Measurements from ENCODE around the gene UNCX.
"Not testable (repeated sequence)": the region's sequence is repeated elsewhere in the genome, so short reads cannot be mapped to it uniquely, and the experiment has no call there.

UNCX gene

DNA sequence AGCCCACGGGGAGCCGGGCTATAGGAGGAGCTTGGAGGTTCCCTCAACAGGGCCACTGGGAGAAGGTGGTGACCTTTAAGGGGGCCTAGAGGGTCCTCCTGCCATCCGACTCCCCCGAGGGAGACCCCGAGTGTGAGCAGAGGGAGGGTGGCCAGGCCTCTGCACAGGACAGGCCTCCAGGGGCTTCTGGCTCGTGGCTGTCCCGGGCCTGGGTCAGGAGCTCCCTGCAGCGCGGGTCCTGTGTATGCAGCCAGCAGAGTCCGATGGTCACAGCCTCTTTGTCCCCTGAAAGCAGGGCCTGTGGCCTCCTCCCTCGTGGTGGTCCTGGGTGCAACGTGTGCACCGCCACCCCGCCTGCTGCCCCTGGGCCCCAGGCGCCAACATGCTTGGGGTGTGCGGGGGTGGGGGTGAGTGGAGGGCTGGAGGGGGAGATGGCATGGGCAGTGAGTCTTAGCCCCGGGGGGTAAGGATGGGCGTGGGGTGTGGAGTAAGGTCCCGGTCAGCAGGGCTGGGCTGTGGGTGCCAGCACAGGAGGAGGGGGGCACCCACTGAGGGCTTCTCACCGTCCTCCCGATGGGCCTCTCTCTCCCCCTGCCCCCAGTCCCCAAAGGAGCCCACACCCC lies 27.1 kb downstream of the UNCX start:
- no peak for DNase-seq

DNA sequence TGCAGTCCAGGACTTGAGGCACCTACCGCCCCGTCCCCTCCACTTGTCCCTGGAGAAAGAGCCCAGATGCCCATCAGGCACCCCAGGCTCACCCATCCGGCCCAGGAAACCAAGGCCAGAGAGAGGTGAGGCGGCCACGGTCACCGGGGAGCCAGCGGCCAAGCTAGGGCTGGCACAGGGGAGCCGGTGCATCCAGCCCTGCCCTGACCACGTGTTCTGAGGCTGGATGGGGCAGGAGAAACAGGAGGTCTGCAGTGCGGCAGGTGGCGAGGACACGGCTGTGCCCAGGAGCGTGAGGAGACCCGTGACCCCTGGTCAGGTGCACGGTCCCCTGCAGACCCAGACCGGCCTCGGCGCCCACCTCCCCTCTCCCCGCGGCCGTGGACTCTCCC lies 27.6 kb downstream of the UNCX start:
- no peak for DNase-seq

DNA sequence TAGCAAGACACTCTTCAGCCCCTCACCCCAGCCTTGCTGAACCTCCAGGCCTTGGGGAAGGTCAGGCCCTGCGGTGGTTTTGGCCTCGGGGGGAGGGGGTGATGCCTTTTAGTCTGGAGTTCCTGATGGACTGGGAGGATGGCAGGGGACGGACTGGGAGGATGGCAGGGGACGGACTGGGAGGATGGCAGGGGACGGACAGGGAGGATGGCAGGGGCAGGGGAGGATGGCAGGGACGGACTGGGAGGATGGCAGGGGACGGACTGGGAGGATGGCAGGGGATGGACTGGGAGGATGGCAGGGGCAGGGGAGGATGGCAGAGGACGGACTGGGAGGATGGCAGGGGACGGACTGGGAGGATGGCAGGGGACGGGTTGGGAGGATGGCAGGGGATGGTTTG lies 28.4 kb downstream of the UNCX start:
- not testable (repeated sequence) for DNase-seq

DNA sequence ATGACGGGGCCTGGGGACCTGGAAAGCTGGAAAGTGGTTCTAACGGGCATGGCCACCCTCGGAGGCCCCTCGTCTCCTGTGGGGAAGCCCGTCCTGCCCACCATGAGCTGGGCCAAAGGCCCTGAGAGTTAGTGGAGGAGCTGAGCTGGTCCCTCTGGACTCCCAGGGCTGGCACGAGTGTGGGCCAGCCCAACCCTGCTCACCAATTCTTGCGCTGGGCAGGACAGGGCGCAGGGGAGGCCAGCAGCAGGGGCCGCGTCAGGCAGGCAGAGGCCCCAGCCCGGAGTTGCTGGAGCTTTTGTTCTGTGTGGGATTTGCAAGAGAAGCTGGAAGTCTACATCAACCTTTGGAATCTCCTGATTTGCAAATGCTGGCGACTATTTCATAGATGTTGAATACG lies 29.8 kb downstream of the UNCX start:
- no peak for DNase-seq

DNA sequence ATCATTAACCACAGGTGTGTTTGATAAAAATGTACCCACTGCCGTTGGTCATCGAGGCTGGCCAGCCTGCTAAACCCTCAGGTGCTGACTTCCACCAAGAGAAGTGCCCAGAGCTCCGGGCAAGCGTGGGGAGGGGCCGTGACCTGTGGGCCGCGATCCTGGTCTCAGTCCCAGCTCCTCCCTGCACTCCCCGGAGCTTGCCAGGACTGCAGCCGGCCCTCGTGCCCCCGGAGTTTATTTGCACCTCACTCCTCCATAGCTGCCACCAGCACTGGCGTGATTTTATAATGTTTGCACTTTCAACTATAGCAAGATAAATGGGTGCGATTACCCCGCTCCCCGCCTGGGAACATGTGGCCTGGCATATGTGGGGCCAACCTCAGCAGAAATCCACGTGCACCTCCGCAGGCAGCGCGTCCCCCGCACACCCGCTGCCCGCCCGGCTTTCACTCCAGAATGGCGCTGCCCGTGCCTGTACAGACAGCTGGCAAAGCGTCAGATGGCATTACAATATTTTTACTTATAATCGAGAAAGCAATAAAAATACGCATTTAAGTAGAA lies 30.8 kb downstream of the UNCX start:
- no peak for DNase-seq

DNA sequence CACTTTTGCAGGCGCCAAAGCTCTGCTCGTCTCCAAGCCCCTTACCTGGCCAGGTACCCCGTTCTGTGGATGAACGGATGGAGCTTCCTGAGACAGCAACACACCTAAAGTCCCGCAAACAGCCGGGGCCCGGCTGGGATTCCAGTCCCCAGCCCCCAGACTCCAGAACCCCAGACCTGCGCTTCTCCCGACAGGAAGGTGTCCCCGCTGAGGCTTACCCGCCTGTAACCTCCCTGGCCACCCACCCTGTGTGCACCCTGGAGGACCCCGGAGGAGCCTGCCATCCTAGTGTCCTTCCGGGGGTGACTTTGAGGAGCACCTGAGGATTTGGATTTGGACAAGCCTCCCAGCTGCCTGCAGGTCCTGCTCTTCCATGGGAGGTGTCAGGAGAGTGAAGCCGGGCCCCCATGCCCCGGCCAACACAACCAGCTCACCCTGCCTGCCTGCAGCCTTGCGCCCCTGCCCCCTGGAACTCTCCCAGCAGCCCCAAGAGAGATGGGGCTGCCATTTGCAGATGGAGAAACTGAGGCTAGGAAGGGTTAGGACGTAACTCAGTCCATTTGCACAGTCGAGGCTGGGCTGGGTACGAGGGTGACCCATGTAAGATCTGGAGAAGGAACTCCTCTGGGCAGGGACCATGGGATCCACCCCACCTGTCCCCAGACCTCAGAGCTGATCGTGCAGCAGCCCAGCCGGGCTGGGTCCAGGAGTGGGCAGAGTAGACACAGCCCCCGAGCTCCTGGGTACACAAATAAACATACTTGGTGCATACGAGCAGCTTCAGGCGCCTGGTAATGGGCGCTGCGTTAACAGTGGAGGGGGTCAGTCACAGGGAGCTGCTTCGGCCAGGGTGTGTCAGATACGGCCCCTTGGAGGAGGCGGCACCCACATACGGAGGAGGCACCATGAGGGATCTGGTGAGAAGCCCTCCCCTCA lies 31.9 kb downstream of the UNCX start:
- DNase-seq, result no peak

DNA sequence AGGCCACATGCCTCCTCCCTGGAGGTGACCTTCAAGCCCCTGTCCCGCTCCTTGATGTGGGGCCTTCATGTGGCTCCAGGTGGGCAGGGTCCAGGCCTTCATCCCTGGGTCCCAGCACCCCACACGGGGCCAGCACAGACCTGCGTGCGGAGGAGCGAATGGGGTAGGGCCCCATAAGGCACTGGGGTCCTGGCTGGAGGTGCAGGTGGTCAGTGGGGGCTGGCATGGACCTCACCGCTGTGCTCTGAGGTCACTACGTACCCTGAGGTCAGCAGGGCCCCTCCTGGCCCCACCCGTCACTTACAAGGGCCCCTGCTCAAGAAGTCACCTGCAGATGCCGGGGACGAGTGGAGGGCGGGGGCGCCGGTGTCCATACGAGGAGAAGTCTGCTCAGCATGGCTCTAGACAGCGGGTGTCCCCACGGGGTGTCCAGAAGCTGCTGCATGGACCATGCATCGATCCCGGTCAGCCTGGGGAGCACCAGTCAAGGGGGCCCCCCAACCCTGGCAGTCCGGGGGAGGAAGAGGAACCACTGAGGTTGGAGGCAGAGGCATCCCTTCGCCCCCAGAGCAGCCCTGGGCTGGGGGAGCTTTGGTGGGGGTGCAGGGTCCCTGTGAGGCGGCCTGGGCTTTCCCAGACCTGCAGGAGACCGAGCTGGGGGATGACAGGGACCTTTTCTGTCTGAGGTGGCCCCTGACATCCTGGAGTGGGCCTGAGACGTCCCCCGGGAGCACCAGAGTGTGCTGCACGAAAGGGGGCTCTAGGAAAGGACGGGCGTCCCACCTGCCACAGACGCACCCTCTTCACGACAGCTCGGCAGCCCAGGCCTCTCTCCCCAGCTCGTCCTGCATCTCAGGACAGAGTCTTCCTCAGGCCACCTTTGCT lies 34.6 kb downstream of the UNCX start:
- no peak for DNase-seq

DNA sequence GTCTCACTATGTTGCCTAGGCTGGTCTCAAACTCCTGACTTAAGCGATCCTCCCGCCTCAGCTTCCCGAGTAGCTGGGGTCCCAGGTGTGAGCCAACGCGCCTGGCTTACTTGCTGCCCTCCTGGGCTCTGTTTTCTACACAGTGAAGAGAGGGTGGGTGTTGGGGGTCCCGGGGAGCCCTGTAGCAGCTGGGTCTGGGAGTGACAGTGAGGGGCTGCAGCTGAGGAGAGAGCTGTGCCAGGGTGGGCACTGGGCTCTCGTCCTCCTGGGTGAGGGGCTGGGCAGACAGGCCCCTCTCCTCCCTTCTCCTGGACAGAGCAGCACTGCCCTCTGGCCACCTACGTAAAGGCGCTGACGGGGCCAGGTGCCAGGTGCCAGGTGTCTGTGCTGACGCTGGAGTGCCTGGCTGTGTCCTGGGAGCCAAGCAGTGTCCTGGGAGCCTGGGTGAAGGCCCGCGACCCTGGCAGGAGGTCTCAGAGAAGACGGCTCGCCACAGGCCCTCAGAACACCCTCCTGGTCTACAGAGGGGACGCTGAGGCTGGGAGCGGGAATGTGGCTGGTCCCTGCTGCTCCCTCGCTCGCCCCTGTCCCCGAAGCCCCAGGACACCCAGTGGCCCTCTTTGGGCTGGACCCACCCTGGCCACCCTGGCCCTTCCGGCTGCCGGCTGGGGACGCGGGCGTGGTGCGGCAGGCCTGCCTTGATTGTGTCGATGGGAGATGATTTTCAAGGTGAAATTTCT lies 35.6 kb downstream of the UNCX start:
- DNase-seq, result no peak

DNA sequence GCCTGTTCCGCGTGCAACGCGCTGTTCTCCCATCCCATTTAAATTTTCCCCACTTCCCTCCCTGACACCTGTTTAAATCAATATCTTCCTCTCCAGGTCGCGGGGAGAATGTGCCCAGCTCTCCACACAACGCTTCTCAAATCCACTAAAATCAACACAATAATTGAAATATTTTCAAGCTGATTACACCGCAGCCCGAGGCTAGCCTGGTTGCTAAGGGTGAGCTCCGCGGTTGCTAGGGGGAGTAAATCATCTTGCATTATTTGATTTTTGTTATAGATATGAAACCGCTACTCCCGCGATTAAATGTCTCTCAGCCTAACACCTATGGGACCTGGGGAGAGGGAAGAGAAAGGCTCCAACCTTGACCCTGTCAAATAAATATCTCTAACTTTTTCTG lies 36.2 kb downstream of the UNCX start:
- DNase-seq, result no peak

DNA sequence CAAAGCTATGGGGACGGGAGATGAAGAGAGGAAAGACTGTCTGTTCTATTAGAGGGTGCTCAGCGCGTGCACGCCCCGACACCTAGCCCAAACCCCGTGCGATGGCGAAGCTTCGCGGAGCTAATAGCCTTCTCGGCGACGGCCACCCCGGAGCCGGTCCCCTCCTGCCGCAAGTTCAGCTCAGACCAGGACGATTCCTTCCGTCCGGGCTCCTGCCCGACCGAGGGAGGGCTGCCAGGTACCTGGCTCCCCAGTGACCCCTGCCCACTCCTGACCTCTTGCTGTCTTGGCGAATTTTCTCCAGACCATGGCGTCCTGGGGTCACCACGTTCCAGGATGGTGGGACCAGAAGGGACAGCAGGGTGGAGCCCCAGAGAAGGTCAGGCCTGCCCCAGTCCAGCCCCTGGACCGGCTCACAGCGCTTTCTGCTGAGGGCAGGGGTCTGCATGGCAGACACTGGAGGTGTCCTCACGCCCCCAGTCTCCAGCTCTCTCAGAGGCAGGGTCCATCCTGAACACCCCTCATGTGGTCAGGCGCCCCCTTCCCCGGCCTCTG lies 36.7 kb downstream of the UNCX start:
- DNase-seq, result no peak

DNA sequence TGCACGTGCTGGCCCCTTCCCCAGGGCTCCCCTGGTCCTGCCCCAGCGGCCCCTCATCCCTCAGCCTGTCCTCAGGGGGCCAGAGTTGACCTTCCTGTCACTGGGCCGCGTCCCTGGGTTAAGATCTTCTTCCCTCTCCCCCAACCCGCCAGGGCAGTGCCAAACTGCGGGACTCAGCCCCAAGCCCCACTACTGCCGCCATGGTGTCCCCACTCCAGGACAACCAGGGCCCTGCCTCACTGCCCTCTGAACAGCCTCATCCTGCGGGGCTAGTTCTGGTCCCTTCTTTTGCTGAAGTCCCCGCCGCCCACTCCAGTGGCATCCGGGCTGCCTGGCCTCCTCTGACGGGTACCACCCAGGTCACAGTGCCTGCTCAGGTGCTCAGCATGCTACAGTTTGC lies 37.5 kb downstream of the UNCX start:
- DNase-seq, result no peak

DNA sequence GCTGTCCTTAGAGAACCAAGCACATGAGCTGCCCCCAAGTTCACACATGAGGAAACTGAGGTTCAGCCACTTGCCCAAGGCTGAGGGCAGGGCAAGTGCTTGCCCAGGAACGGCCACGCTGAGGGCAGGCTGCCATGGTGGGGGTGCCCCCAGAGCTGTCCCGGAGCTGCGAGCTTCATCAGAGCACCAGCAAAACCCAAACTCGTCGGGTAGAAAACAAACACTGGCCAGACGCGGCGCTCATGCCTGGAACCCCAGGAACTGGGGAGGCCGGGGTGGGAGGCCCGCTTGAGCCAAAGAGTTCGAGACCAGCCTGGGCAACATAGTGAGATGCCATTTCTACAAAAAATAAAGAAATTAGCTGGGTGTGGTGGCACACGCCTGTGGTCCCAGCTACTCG lies 38.4 kb downstream of the UNCX start:
- no peak for DNase-seq

DNA sequence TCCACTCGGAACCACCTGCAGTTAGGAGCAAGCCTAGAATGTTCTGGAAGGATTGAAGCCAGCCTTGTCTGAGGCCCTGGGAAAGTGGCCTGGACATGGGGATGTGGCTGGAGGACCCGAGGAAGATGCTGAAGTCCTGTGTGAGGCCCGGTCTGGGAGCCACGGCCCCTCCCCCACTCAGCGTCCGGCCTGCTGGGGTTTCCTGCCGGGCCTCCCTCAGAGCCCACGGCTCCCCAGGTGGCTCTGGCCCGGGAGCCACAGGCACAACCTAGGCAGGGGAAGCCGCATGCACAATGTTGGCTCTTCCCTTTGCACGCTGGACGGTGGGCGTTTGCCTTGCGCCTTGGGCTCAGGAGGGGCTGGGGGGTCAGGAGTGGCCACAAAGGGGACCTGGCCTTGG lies 39.0 kb downstream of the UNCX start:
- DNase-seq, result no peak

DNA sequence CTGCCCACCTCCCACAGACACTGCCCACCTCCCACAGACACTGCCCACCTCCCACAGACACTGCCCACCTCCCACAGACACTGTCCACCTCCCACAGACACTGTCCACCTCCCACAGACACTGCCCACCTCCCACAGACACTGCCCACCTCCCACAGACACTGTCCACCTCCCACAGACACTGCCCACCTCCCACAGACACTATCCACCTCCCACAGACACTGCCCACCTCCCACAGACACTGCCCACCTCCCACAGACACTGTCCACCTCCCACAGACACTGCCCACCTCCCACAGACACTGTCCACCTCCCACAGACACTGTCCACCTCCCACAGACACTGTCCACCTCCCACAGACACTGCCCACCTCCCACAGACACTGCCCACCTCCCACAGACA lies 39.5 kb downstream of the UNCX start:
- DNase-seq, result not testable (repeated sequence)

DNA sequence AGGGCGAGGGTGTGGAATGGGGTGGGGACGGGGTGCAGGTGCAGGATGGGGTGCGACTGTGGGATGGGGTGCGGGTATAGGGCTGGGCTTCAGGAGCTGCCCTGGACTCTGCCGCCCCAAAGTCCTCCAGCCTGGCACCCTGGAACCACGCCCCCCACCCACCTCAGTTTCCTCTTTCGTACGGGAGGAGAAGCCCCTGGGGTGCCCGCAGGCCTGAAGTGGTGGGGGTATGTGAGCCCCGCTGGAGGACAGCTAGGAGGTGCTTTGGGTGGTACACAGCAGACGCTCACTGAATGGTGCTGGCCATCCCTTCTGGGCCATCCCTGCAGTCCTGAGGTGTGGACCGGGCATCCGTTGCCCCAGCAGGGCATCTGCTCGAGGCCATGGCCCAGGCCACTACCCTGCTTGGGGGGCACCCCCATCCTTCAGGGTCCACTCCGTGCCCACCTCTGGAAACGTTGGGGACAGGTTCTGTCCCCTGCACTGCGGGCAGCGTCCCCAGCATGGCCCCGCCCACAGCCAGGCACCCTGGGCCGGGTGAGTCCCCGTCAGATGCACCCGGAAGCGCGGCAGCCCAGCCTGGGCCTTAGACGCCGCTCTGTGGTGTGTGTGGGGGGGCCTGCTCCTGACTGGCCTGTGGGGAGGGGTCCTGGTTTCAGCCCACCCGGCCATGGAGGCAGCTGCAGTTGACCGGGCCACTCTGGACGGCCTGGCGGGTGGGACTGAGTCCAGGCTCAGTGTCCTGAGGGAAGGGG lies 41.6 kb downstream of the UNCX start:
- no peak for DNase-seq

DNA sequence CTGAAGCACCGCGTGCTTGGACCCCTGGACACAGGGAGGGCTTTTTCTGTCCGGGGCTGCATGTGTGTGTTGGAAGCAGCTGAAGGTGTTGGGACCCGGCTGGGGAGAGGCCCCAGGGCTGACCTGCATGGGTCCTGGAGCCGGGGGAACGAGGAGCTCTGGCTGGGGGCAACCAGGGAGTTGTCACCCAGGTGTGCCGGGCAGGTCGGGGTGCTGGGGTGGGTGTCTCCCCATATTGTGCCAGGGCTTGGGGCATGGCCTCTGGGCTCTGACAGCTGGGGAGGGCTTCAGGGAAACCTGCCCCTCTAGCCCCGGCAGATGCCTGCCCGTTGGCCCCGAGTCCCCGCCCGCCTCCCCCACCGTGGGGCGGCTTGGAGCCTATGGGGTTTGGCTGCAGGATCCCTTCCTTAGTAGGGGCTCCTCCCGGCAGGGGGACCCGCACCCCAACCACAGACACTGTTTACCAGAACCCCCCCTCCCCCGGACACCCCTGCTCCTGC lies 42.3 kb downstream of the UNCX start:
- DNase-seq, result no peak

DNA sequence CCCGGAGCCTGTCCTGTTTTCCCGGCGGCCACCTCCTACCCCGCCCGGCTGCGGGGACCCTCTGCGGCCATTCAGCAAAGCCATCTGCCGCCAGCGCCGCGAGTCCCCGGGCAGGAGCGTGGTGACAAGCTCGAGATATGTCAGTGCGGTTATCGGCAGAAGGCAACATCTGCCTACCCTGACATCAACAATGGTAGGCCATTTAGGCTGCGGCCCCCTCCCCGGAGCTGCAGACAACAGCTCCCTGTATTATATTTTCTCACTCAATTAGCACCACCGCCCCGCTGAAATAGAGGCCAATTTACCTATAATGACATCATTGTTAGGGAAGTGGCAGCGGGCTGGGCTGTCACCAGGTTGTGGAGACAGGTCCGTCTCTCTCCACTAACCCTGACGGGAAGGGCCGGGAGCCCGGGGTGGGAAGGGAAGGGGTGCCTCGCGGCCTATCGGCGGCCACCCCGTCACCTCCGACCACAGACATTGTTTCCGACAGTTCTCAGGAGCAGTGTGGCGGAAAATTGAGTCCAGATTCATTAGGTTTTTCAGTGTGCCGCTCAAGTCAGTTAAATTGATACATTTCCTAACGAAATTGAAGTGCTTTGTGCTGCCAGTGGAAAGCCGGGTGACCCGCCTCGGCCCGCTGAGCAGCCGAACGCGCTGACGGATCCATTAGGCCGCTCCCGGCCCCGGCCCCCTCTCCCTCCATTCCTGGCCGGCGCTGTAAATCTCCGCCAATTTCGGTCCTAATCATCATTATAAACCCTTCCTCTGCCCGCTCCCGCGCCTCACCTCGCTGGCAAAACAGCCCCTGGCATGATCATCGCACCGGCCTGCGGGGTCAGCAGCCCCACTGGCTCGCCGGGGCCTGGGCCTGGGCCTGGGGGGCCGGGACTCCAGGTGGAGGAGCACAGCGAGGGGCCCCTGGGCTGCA lies 43.0 kb downstream of the UNCX start:
- no peak for DNase-seq

DNA sequence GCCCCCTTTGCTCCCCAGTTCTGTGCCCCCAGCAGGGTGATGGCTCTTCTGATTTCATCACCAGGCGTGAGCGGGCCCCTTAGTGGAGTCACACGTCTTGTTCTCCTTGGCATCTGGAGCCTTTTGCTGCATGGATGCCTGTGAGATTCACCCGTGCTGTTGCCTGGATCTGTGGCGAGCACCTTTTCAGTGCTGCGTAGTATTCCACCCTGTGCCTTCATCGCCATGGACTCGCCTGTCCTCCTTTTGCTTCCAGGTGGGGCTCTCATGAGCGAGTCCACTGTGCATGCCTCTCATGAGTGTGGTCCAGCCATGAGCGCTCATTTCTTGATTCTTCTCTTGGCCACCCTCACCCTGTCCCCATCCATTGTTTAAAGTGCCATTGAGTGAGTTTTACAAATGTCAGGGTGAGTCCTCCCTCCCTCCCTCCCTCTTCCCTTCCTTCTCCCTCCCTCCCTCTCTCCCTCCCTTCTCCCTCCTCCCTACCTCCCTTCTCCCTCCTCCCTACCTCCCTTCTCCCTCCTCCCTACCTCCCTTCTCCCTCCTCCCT lies 44.0 kb downstream of the UNCX start:
- no peak for DNase-seq

DNA sequence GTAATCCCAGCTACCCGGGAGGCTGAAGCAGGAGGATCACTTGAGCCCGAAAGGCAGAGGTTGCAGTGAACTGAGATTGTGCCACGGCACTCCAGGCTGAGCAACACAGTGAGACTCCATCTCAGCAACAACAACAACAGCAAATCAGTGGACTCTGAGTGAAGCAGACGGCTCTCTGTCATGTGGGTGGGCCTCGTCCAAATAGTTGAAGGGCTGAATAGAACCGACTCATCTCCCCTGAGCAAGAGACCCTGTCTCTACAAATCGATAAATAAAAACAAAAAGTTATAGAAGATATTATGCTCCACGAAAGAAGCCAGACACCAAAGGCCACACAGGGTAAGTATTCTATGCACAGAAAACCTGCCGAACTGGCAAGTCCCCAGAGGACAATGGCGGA lies 45.9 kb downstream of the UNCX start:
- DNase-seq, result no peak

DNA sequence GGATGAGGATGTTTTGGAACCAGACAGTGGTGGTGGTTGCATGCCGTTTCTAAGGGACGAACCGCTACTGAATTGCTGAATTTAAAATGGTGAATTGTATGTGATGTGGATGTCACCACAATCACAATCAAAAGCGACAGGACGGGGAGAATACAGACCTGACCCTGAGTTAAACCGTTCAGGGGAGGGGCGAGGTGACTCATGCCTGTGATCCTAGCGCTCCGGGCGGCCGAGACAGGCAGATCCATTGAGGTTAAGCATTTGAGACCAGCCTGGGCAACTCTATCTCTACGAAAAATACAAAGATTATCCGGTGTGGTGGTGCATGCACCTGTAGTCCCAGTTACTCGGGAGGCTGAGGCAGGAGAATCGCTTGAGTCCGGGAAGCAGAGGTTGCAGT lies 46.4 kb downstream of the UNCX start:
- no peak for DNase-seq

All from effector CD4-positive, alpha-beta T cell (primary cell).